ENCODE data around the gene ALCAM.

DNA sequence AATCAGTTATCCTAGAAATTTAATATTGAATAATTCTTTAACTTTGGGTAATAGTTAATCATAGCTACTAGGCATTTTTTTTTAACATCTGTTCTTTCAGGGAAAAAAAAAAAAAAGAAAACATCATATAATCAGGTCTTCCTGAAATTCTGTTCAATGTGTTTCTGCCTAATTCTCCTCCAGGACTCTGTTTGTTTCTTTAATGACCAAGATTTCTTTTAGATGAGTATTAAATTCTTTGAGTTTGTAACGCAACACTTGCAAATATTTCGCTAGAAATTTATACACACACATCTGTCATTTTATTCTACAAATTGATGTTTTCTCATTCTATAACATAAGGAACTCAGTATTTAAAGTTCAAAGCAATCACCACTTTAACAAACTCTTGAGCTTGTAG is 56.7 kb downstream of the ALCAM start:
- TF ChIP-seq POLR2A (IDR thresholded peaks at IDR 0.05) (no peak), CTCF (IDR thresholded peaks at IDR 0.05) (no peak), POLR2AphosphoS5 (IDR thresholded peaks at IDR 0.05) (no peak)

Measured in stomach (tissue), 4 donors.